GM23338 (cell line): ENCODE measurements around the gene SNRPD2. TPM values are rescaled to one million over a fixed set of nuclear protein-coding genes. Genes with fewer than 3 reads are reported as not detected.
A peak's percentile ranks its signal among the peaks of the same experiment; 100 is the strongest.

Source experiments
- CREB1 ChIP-seq: fragments of 250-450 bp; sonication (Bioruptor Pico); IDR thresholded peaks from 2 replicates; pipeline ENCODE4 v1.5.0; 2020; ENCODE audit warnings: low read depth, mild to moderate bottlenecking, moderate library complexity
- CTCF ChIP-seq, 2 experiments: fragments of 200-600 bp in 1 of 2; sonication (generic) in 1 of 2; conservative IDR thresholded peaks; 2 replicates each; pipeline versions ENCODE4 v1.5.1 to v1.6.1; 2016 to 2017; ENCODE audit warnings: antibody characterized with exemption in 2 of 2, low read depth in 2 of 2, mild to moderate bottlenecking in 2 of 2, moderate library complexity in 1 of 2
- EZH2 ChIP-seq: fragments of 200-600 bp; sonication (generic); IDR thresholded peaks from one replicate; pipeline ENCODE4 v1.8.0; 2017; ENCODE audit warnings: antibody characterized with exemption, mild to moderate bottlenecking, low read depth; ENCODE audit not compliant: unreplicated experiment
- EZH2phosphoT487 ChIP-seq: fragments of 200-600 bp; sonication (generic); IDR thresholded peaks from one replicate; pipeline ENCODE4 v1.8.1; 2018; ENCODE audit warnings: antibody characterized with exemption; ENCODE audit not compliant: unreplicated experiment
- JUNB ChIP-seq: IDR thresholded peaks from one replicate; pipeline ENCODE4 v1.6.1; 2016; ENCODE audit warnings: antibody characterized with exemption; ENCODE audit not compliant: unreplicated experiment
- ZNF114 ChIP-seq: fragments of 250-450 bp; sonication (Bioruptor Pico); IDR thresholded peaks from 2 replicates; pipeline ENCODE4 v1.5.0; 2020; ENCODE audit warnings: mild to moderate bottlenecking, moderate library complexity
- ZNF462 ChIP-seq: fragments of 250-450 bp; sonication (Bioruptor Pico); IDR thresholded peaks from 2 replicates; pipeline ENCODE4 v1.5.0; 2020; ENCODE audit warnings: mild to moderate bottlenecking, moderate library complexity
- polyA plus RNA-seq: library from polyadenylated mRNA; unstranded; fragments of >200 nt; fragmentation: Nextera tagmentation; extraction: Ambion mirVana; gene quantifications from 2 replicates; pipeline ENCODE4 v1.2.1, GENCODE V29; 2016
- total RNA-seq: library from RNA; depleted of rRNA; stranded (reverse); fragments of >200 nt; shearing (Covaris generic); gene quantifications from 2 replicates; pipeline ENCODE4 v1.2.3, GENCODE V29; 2014

The SNRPD2 gene
- total and polyA plus RNA-seq, 2 experiments from 2014 or later, result 169 to 1,375 TPM

- TF ChIP-seq ZNF462 (CRISPR knock-in tag), result no peak
- no peak for TF ChIP-seq EZH2phosphoT487
- TF ChIP-seq JUNB, result no peak
- TF ChIP-seq ZNF114 (CRISPR knock-in tag), result no peak
- TF ChIP-seq CREB1 (CRISPR knock-in tag), result peak; percentile 71
- TF ChIP-seq EZH2, result no peak
- TF ChIP-seq CTCF (conservative IDR thresholded peaks at IDR 0.05; ENCODE audit: low read depth in 2 of 2), result 0 out of 4 replicates have a peak, but pooled peaks of 1 of the 2 experiments have one; percentile 3
Measured at GRCh38 chr19:45692187-45693105, 693 bp upstream of the SNRPD2 start, which contains the start of gene QPCTL (continued).
